Measurements from ENCODE around the gene SCAMP3.
"Not testable (repeated sequence)": the region's sequence is repeated elsewhere in the genome, so short reads cannot be mapped to it uniquely, and the experiment has no call there.

Gene SCAMP3

DNA sequence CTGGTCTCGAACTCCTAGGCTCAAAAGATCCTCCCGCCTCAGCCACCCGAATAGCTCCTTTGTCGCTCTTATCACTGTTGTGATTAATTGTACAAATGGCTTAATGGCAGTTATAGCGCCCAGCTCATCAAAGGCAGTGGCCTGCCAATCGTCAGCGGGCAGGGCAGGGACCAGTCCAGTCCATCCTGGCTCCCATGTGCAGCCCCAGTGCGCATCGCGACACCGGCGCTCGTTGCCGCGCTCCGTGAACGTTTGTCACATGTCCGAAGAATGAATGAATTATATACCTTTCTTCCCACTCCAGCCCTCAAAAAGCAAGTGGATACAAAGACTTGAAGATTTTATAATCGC, 35.3 kb downstream of the SCAMP3 start:
- DNase-seq = no peak

DNA sequence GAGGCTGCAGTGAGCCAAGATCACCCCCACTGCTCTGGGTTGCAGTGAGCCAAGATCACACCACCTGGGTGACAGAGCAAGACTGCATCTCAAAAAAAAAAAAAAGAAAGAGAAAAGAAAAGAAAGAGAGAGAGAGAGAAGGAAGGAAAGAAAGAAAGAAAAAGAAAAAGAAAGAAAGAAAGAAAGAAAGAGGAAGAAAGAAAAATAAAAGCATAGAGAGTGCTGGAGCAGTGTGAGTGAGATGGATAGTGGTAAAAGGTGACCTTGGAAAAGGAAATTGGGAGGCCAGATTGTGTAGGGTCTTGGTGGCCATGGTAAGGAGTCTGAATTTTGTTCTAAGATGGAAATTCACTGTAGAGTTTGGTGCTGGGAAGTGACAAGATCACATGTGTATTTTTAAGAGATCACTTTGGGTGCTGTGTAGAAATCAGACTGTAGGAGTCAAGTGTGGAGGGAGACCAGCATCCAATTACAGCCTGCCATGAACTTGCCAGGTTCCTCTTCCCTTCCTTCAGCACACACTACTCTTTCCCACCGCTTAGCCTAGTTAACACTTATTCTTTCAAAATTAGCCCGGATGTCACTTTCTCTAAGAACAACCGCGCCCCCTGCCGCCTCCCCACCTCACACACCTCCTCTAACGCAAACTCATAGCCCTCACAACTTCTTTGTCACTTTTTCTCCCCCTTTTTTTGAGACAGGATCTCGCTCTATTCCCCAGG, 35.8 kb downstream of the SCAMP3 start:
- peak; percentile 95 for DNase-seq

DNA sequence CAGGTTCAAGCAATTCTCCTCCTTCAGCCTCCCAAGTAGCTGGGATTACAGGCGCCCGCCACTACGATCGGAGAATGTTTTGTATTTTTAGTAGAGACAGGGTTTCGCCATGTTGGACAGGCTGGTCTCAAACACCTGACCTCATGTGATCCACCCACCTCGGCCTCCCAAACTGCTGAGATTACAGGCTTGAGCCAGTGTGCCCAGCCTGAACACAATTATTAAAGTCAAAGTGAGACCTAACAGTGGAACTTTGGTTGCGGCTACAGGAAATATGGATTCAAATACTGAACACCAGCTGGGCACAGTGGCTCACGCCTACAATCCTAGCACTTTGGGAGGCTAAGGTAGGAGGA, 36.8 kb downstream of the SCAMP3 start:
- not testable (repeated sequence) for DNase-seq

DNA sequence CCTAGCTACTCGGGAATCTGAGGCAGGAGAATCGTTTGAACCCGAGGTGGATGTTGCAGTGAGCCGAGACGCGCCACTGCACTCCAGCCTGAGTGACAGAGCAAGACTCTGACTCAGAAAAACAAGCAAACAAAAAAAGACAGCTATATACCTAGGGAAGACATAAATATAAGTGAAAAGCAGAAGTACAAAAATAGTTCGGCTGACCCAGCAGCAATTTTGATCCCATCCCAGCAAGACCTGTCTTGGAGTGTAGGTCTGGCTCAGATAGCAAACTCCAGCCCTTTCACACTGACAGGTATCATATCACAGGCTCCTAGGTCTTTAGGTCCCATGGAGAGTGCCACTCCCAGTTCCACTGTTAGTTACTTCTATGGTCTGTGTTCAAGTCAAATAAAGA, 39.1 kb downstream of the SCAMP3 start:
- peak; percentile 61 for DNase-seq

DNA sequence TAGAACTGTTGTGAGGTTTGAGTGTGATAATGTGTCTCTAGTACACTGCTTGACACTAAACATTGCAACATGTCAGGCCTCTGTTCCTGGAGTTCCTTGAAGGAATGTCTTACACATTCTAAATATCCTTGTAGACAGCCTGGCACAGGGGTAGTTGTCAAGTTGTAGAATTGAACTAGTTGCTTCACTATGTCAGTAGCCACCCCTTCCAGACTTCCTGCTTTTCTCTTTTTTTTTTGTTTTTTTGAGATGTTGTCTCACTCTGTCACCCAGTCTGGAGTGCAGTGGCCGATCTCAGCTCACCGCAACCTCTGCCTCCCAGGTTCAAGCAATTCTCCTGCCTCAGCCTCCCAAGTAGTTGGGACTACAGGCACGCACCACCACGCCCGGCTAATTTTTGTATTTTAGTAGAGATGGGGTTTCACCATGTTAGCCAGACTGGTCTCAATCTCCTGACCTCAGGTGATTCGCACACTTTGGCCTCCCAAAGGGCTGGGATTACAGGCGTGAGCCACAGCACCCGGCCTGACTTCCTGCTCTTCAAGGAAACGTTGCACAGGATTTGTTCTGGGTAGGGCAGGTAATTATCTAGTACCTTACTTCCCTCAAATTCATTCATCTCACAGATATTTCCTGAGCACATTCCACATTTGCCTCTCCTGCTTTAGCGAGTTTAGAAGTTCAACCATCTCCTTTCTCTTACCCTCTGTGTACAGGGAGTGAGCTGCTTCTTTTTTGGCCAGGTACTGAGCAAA, 41.8 kb downstream of the SCAMP3 start:
- not testable (repeated sequence) for DNase-seq

DNA sequence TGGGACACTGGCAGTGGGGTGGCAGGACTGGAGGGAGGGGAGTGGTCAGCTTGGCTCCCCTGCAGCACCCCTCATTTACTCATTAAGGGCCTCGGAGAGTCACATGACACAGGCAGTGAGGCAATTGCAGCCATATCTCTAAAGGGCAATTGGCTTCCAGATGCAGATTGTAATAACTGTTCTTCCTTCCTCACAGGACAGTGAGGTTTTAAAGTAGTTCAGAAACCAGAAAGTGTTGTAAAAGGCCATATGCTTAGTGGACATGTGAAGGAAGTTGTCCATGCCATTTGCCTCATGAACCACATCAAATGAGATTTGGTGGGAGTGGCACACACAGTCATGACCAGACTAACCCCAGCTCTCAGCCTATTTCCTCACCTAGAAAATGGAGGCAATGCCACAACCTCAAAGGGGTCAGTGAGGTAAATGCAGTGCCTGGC, 42.5 kb downstream of the SCAMP3 start:
- no peak for DNase-seq

DNA sequence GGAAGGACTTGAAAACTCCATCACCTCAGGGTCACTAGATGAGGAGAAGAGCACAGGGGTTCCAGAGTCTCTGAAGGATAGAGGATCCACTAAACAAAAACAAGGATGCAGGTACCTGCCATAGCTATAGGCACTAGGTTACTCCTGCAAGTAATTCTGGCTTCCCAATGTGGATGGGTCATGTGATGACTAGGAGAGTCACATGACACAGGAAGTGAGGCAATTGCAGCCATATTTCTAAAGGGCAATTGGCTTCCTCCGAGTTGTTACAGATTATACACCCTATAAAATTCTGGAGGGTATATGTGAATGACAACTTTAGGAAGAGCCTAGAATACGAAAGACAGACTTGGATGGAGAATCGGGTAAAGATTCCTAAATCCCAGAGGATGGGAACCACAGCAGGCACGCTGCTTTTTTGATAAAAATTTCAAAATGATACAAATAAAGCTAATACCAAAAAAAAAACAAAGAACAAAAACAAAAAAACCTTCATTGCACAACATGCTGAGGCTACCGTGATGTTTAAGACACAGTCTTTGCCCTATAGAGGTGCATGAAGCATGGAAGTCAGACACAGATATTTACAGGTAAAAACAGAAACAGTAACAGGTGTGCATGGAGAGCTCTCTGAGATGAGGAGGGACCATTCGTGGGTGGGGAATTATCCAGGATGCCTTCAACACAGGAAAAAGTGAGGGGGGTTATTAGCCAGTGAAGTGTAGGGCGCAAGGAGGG, 43.1 kb downstream of the SCAMP3 start:
- DNase-seq = no peak

DNA sequence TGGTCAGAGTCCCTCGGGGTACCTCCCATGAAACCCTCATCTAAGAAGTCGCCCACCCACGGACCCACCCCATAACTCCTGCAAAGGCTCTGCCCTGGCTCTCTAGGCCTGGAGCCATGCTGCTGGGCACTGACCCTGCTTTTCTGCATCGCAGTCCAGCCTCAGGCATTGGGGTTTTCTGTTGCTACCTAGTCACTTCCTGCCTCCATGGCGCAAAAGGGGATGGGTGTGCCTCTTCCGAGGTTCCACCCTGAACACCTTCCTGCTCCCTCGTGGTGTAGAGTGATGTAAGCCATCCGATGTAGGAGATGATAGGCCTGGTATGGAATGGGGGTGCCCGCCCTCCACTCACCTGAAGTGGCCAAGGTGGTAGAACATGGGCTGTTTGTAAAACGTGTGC, 47.5 kb downstream of the SCAMP3 start:
- DNase-seq = not testable (repeated sequence)

DNA sequence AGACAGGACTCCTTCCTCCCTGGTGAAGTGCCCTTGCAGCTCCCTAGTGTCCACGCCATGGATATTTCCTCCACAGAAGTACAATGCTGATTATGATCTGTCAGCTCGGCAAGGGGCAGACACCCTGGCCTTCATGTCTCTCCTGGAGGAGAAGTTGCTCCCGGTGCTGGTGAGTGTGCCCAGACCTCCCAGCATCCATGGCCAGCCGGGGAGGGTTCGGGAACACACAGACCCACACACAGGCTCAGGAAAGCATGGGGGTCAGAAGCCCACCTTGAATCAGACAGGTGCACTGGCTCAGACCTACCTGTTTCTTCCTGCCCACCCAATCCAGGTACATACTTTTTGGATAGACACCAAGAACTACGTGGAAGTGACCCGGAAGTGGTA, 50.1 kb downstream of the SCAMP3 start:
- not testable (repeated sequence) for DNase-seq

DNA sequence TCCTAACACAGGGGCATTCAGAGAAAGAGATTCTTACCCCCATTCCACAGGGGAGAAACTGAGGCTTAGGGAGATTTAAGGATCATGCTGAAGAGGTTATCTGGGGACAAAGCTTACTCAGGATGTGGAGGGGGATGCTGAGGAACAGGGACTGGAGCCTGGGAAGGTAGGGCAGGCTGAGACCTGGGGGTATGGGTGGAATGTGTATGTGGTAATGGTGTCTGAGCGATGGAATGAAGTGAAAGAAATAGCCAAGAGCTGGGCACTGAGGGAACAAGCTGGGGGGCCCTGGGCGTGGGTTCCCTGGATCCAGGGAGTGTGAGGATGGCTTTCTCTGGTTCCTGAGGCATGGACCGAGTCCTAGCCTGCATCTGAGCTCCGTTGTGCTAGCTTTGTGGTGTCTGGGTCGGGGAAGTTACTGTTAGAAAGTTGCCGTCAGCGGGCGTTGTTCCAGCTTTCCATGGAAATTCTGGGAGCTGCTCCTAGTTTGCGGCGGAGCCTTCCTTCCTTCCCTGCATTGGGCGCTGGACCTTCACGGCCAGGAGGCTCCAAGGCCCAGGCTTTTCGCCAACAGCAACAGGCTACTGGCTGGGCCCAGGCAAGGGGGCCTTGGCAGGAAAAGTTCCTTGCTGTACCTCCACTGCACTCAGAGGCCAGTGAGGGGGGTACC, 50.6 kb downstream of the SCAMP3 start:
- DNase-seq = not testable (repeated sequence)

DNA sequence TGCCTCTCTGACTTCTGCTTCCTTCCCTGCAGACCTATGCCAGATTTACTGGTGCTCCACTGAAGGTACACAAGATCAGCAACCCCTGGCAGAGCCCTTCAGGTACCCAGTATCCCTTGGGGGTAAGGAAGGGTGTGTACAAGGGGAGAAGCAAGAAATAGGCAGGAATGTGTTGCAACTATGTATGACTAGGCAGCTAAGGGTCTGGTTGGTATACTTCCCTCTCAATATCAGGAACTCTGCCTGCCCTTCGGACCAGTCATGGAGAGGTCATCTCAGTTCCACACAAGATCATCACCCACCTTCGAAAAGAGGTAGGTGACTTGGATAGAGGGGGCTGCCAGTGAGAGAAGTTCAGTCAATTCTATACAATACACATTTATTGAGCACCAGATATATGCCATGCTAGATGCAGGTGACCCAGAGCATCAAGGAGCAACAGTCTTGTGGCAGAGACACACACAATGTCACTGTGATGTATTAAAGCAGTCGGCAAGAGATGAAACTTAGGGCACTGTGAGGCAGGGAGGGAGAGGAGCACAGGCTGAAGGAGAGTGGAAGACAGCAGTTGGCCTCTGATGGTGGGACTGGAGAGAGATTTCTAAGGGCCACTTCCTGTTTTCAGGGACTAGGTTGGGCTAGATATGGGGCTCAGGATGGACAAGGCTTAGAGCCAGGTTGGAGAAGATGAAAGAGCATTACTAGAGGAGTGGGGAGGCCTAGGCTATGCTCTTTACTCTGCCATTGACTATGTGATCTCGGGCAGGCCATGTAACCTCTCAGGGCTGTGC, 51.7 kb downstream of the SCAMP3 start:
- DNase-seq = no peak

DNA sequence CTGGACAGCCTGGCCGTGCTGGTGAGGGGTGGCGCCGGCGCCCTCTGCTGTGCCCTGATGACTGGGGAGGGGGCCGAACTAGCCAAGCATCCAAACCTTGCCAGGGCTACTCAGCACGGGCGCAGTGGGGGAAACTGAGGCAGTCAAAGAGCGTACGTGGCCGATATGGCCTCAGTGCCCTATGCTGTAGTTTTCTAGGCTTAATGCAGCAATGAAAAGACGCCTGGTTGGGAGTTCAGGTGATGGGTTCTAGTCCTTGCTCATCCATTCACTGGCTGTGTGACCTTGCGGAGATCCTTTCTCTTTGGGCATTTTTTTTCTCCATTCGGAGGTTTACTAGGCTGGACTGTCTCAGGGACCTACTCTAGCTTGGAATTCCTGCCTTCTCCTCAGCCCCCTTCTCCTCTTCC, 52.8 kb downstream of the SCAMP3 start:
- no peak for DNase-seq

DNA sequence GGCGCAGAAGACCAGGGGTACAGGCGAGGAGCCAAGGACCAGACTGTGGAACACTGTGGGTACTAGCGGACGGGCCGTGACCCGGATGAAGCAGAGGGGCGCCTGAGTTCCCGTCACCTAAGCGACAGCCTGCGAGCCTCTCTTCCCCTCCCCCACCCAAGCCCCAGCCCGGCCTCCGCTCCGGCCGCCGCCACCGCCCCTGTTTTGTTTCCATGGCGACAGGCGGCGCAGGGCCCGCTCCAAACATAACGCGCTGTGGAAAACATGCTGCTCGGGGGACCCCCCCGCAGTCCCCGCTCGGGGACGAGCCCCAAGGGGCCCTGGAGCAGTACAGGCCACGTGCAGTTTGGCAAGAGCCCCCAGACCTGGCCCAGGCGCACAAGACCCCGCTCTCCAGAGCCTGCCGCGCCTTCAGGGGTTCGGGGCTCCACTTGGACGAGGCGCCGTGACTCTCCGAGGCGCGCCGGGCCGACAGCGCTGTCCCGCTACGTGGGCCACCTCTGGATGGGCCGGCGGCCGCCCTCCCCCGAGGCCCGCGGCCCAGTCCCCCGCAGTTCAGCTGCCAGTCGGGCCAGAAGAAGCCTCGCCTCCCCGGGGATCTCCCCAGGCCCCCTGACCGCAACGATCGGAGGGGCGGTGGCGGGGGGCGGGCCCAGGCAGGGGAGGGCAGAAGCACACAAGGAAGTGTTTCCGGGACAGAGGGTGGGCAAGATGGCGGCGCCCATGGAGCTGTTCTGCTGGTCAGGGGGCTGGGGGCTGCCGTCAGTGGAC, 53.4 kb downstream of the SCAMP3 start, which contains the start of gene MTX1:
TSS of gene MTX1 (plus strand) at position 155 of the 771 bp plus-strand sequence. CDS start at position 265, 110 bp downstream.
- DNase-seq = no peak

DNA sequence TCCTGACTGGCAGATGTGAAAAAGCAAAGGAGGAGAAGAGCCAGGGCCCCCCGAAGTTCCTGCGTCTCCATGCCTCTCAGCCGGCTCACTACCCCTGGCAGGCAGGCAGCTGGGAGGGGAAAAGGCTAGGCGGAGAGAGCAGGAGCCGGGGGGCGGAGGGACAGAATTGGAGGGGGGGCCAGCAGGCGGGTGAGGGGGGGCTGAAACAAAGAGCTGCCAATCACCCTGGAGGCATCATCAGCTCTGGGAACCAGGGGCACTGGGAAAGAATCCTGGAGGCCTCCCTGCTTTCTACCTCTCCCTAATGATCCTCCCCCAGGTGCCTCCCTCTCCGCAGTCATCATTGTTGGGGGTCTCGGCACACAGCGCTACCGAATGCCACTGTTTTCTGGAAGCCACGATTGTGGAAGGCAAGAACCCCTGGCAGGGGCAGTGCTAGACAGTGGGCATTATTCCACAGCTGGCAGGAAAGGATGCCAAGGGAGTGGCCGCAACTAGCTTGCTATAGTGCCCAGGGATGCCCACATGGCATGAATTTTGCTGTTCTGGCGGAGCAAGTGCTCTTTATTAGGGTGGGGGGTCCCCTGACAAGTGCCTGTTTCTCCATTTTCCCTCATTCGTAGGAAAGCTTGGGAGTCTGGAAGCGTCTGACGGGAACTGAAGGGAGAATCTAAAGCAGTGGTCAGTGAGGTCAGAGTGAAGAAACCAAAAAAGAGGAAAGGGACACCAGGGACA, 54.2 kb downstream of the SCAMP3 start, which contains the start of gene THBS3:
TSS of gene THBS3 (minus strand) at position 92 of the 735 bp plus-strand sequence. CDS start at position 71, 21 bp downstream.
- DNase-seq = no peak

DNA sequence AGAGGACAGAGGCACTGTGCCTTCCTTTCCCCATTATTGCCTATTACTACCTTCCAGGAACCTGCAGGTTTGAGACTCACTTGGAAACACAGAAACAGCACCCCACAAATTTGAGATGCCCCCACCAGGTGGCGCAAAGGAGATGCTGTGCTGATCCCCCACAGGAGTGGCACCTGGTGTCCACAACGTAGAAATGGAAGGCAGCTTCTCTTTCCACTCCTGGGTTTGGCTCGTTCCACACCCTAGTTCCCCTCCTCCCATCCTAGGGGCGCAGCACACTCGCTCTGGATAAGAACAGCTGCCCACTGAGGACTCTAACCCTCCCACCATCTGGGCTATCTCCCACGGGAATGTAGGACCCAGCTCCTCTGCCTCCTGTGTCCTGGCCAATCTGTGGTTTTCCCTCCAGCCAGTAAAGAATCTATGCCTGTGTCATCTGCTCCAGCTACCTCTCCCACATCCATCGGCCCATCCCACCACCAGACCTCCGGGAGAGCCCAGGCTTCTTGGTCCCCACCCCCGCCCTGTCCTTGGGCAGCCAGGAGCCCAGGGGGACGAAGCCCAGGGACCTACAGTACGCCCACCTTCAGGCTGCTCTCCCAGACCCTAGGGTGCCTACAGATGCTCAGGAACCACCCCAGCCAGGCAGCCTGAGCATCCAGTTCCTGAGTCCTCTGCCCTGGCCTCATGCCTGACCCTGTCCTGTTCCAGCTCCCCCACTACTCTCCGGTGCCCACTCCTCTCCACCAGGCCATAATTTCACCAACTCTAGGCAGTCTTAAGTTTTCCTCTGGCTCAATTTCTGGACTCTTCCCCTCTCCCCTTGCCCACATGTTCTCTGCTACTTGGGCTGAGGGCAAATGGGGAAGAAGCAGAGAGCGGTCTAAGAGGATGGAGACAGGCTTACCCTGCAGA, 55.0 kb downstream of the SCAMP3 start:
- no peak for DNase-seq
